Measurements from ENCODE around the gene INPP5A.
"Not testable (repeated sequence)": the region's sequence is repeated elsewhere in the genome, so short reads cannot be mapped to it uniquely, and the experiment has no call there.

Gene INPP5A

GRCh38 chr10:132548869-132549268, 11.3 kb downstream of the INPP5A start:
- no peak for DNase-seq (ENCODE audit: low spot score)

- no peak for DNase-seq (ENCODE audit: low spot score)
Observed at GRCh38 chr10:132549371-132549770, 11.8 kb downstream of the INPP5A start.

DNA sequence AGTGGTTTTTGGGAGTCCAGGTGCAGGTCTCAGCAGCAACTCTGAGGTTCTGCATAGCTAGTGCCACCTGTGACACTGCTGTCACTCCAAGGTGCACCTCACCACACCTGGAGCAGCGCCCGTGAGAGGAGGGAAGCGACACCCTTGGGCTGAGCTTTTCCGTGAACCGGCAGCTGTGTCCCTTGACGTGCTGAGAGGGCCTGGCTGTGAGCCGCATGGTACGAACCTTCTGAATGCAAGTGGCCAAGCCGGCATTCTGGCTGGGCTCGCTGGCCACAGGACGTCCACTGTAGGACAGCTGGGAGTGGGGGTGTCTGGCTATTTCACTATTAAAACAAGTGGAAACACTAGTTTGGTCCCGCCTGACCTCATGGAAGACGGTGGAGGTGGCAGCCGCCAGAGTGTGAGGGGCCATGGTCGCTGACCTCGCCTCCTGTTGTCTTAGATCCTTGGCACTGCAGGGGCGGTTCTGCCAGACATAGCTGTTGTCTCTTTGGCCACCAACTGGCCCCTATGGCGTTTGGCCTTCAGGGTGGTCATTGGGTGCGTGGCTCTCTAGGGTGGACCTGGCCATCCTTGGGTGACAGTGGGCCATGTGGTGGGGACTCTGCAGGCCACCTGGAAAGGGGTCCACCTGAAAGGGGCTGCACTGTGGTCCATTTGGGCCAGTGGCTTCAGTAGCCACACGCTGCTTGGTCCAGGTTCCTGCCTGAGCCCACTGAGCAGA, 12.9 kb downstream of the INPP5A start:
- DNase-seq (ENCODE audit: low spot score): no peak

- DNase-seq (ENCODE audit: low spot score): no peak
Observed at GRCh38 chr10:132551093-132551807, 13.7 kb downstream of the INPP5A start.

- no peak for DNase-seq (ENCODE audit: low spot score)
Observed at GRCh38 chr10:132551808-132552130, 14.2 kb downstream of the INPP5A start.

DNA sequence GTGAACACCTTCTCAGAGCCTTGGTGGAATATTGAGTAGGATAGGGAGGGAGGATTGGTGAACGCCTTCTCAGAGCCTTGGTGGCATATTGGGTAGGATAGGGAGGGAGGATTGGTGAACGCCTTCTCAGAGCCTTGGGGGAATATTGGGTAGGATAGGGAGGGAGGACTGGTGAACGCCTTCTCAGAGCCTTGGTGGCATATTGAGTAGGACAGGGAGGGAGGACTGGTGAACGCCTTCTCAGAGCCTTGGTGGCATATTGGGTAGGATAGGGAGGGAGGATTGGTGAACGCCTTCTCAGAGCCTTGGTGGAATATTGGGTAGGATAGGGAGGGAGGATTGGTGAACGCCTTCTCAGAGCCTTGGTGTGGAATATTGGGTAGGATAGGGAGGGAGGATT, 15.0 kb downstream of the INPP5A start:
- DNase-seq (ENCODE audit: low spot score): not testable (repeated sequence)

- DNase-seq (ENCODE audit: low spot score): not testable (repeated sequence)
Observed at GRCh38 chr10:132553568-132553967, 16.0 kb downstream of the INPP5A start.

- no peak for DNase-seq (ENCODE audit: low spot score)
Observed at GRCh38 chr10:132554053-132554990, 16.7 kb downstream of the INPP5A start.

GRCh38 chr10:132554991-132555647, 17.5 kb downstream of the INPP5A start:
- DNase-seq (ENCODE audit: low spot score): no peak

DNA sequence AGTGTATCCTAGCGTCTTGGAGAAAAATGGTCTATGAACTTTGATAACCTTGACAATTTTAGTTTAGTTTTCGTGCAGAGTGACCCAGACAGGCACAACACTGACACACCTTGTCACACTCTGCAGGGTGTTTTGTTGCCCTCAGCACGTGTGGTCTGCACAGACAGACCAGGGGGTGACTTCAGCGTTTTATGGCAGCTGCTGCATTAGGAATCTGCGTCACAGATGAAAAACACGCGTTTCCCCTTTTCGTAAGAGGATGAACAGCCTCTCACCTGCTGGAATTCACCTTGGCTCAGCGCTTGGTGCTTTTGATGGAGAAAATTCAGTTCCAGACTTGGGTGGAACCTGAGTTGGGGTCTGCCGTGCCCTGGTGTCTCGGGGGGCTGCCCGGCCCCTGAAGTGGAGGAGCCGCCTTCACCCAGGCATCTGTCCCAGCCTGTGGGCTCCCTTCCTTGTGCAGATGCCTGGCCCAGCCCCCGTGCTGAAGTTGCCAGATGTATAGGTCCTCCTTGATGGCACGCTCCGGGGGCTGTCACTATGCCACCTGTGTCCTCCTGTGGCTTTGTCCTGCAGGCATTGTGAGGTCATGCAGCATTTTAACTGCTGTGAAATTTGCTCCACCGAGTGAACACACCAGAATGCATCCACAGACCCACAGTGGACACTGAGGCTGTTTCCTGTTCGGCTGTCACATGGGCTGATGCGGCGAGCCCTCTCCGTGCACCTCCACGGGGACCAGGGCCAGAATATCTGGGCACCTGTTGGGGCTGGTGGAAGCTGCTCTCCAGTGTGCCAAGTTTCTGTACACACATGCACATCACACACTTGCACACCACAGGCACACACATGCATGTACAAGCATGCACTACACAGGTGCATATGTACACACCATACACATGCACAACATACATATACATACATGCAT, 18.3 kb downstream of the INPP5A start:
- DNase-seq (ENCODE audit: low spot score): no peak

DNA sequence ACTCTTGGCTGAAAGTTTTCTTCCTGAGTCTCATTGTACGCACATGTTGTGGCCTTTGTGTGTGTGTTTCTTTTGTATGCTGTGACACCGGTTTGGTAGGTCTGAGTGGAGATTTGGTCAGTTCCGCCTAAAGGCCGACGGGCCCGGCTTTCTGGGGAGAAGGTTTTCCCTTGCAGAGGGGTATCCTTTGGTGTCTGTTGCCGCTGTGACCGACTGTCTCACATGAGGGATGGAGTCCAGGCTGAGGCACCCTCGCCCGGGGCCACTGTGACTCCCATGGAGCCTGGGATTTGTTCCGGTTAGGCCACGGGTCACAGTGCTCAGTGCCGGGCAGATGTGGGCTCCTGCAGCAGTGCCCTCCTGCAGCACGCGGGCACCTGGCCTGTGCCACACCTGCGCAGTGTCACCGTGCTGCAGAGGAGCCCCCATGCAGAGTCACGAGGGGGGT, 19.4 kb downstream of the INPP5A start:
- DNase-seq (ENCODE audit: low spot score): no peak

DNA sequence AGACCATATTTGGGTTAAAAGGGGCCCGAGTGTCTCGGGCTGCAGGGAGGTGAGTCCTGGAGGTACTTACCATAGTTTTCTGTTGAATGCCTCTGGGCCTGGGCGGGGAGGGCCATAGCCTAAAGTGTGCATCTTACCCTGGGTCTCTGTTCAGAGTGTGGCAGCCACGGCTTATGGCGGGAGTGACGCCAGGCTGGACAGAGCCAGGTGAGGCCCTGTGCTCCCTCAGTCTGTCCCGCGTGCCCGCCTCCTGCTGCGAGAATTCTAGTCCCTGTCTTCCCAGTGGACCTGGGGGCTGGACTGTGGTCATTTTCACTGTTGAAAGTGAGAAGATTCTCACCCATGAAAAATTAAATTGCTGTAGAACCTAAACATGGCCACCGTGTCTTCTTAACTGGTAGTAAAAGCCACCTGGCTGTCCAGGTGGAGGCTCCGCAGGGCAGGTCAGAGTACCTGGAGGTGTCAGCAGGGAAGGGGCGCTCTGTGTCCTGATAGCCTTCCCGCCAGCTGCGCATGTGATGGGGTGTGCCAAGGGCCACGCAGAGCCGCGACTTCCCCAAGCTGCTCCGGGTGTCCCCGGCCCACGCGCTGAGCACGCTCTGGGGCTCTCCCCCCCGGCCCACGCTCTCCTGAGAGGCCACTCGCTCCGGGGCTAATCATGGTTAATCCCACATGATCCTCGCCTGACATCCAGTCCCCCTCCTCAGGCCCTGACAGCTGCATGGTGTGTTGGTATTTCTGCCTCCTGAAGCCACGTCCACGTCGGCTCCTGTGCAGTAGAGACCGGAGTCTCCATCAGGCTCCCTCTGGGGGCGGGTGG, 20.3 kb downstream of the INPP5A start:
- DNase-seq (ENCODE audit: low spot score): no peak

DNA sequence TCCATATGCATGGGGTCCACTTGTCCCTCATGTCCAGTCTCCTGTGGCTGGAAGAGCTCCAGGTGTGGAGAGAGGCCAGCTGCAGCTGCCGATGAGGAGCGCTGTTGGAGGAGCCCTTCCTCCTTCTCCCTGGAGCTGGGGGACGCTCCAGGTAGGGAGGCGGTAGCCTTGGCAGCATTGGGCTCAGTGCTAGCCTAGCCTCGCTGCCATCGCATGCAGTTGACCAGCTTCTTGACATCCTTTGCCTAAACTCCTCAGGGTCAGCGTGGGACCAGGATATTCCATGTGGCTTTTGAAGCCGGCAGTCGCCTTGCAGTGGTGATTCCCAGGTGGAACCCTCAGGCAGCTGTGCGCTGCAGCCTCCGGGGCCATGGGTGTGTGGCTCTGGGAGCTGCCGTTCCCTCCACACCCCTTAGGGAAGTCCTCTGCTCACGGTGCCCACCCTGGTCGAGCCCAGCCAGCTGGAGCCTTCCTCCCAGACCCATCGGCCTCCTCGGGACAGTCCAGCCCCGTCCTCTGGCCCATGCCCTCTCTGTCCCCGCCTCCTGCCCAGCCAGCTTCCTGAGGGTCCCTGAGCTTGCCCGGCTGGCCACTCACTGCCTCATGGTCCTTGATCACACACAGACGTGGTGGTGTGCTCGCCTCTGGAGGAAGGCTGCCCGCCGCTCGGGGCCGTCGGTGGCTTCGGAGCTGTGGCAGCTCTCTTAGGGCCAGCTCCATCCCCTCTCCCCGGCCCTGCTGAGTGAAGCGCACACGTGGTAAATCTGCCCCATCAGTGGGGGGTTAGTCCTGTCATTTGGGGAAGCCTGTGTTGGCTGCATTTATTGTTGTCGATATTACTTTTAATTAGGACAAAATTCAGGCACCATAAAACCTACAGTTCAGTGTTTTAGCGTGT, 21.2 kb downstream of the INPP5A start:
- DNase-seq (ENCODE audit: low spot score): no peak

- no peak for DNase-seq (ENCODE audit: low spot score)
Observed at GRCh38 chr10:132559538-132559937, 22.0 kb downstream of the INPP5A start.

DNA sequence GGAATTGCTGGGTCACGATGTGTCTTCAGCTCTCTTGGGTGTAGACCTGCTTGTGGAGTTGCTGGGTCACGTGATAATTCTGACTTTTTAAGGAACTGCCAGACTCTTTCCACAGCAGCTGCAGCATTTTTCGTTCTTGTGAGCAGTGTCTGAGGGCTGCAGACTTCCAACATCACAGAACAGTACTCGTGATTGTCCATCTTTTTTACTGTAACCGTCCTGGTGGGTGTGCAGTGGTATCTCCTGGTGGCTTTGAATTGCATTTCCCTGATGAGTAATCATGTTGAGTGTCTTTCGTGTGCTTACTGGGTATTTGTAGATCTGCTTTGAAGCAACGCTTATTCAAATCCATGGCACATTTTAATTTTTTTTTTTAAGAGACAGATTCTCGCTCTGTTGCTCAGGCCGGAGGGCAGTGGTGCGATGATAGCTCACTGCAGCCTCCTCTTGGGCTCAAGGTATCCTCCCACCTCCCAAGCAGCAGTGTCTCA, 22.7 kb downstream of the INPP5A start:
- peak; percentile 49 for DNase-seq (ENCODE audit: low spot score)

DNA sequence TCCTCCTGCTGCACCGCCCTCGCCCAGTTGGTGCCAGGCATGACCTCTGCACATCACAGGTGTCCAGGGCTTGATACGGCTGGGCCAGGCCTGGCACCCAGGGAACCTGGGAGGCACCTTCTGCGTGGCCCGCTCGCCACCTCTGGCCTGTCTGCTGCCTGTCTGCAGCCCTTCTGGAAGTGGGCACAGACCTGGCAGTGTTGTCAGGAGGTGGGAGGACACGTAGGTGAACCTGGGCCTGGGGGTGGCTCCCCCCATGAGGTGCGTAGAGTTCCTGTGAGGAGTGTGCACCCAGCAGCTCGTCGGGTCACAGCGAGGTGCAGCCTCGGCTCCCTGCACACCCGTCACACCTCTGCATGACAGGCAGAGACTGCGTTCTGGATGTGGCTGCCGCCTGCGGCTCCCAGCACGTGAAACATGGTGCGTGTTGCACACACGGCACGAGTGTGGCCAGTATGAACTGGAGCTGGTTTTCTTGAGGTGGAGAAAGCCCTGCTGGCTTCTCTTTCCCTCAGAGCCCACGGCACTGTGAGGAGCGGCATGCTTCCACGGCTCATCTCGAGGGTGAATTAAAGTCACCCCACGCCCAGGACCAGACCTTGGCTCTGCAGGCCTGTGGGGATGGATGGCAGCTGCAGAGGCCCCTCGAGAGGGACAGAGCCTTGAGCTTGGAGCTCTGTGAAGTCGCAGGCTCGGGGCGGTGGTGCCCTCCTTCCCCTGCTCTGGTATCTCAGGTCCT, 24.8 kb downstream of the INPP5A start:
- no peak for DNase-seq (ENCODE audit: low spot score)

- no peak for DNase-seq (ENCODE audit: low spot score)
Observed at GRCh38 chr10:132562916-132563456, 25.4 kb downstream of the INPP5A start.

Data from COLO829 (cell line).